Astrocyte of the cerebellum (primary cell): ENCODE measurements around the gene TRPV5.

Experiments
- DNase-seq: peaks from one replicate; pipeline ENCODE4 v3.0.0-alpha.2; 2011; ENCODE audit warnings: low read depth
- H3K4me3 ChIP-seq: 2 replicates; pipeline ENCODE4 v1.5.1; 2011; ENCODE audit warnings: mild to moderate bottlenecking, low read depth, low read length, moderate library complexity
- in situ Hi-C: cut with HindIII; loops from 2 replicates; pipeline ENCODE4 v1.10.0; 2017; ENCODE audit warnings: low sequenced_read_pairs
- TF ChIP-seq, protein P1 (sequence below): IDR thresholded peaks from 2 replicates; pipeline ENCODE4 v1.5.1; 2012; ENCODE audit warnings: low read length, low read depth, moderate library complexity, mild to moderate bottlenecking; ENCODE audit errors: missing control alignments

The TRPV5 gene

DNA sequence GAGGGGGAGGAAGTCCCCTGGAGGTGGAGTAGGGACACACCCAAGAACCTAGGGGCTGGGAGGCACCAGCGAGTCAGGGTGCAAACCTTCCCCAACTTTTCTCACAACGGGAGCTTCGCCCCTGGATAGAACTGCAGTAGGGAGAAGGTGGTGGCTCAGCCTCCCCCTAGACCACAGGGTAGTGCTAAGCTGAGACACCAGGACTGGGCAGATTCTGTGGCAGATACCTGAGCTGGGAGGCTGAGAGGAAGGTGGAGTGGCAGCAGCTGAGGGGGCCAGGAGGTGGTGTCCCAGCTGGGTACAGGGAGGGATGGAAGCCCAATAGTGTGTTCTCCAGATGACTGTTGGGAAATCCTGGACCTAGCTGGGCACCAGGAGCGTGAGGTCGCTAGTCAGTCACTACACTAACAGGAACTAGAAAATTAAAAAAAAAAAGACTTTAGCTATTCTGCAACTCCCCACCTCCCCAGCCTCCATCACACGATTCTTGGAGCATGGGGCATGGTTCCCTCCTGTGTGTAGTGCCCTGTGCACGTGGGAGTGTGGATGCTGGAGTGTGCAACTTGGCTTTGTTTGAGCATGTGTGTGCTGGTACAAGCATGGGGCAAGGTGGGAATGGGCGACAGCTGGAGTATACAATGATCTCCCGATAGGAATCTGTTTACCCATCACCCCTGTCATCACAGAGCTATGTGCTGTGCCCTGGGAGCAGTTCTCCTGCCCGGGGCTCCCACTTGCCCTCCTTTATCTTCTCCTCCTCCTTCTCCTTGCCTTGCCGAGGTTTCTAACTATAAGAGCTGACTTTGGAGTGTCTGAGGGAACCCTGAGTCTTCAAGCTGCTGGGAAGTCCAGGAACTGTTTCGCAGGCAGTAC, 39.2 kb downstream of the TRPV5 start:
- H3K4me3 ChIP-seq = no peak overlapping the region
- TF ChIP-seq, protein P1, sequence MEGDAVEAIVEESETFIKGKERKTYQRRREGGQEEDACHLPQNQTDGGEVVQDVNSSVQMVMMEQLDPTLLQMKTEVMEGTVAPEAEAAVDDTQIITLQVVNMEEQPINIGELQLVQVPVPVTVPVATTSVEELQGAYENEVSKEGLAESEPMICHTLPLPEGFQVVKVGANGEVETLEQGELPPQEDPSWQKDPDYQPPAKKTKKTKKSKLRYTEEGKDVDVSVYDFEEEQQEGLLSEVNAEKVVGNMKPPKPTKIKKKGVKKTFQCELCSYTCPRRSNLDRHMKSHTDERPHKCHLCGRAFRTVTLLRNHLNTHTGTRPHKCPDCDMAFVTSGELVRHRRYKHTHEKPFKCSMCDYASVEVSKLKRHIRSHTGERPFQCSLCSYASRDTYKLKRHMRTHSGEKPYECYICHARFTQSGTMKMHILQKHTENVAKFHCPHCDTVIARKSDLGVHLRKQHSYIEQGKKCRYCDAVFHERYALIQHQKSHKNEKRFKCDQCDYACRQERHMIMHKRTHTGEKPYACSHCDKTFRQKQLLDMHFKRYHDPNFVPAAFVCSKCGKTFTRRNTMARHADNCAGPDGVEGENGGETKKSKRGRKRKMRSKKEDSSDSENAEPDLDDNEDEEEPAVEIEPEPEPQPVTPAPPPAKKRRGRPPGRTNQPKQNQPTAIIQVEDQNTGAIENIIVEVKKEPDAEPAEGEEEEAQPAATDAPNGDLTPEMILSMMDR = no peak
- in situ Hi-C loops = no loop called here
- DNase-seq = no peak

DNA sequence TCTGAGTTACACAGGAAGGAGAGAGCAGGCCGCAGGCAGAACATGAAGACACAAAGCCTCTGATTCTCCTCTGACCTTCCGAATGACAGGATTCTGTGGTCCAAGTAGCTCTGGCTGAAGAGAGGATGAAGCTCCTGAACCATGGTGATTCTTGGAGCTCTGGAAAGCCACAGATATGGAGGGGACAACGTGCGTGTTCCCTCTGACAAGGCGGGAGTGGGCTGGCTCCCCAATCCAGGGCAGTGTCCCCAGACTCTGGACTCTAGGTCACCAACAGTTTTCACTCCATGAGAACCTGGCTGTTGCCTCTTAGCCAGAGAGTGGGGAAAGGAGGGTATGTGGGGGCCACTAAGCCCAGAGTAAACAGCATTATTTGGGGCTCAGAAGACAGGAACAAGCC, 40.6 kb downstream of the TRPV5 start:
- no peak overlapping the region for H3K4me3 ChIP-seq
- in situ Hi-C loops = no loop called here
- TF ChIP-seq, protein P1 = no peak
- no peak for DNase-seq

DNA sequence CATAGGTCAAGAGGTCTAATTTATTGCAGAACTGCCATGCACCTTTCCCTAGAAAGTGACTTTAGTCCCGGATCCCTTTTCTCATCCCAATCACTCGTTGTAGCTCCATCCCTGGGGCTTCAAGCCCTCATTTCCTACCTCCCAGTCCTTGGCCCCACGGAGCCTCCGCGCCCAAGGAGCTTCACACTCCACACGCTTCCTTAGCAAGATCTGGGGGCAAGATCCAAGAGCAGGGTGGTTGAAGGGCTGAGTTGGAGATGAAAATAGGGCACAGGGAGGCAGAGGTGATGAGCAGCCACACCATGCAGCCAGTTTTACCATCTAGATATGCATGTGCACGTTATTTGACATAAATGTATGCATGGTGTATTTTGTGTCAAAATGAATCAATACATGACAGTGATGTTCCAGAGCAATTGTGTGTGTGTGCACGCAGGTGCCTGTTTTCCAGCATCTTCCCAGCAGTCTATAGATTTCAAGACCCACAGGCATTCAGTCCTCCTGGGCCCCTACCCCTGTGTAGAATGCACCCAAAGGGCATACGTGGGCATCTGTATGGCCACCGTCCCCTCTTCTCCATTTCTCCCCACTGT, 42.0 kb downstream of the TRPV5 start:
- no peak overlapping the region for H3K4me3 ChIP-seq
- DNase-seq = no peak
- TF ChIP-seq, protein P1 = no peak
- in situ Hi-C loops = no loop called here

DNA sequence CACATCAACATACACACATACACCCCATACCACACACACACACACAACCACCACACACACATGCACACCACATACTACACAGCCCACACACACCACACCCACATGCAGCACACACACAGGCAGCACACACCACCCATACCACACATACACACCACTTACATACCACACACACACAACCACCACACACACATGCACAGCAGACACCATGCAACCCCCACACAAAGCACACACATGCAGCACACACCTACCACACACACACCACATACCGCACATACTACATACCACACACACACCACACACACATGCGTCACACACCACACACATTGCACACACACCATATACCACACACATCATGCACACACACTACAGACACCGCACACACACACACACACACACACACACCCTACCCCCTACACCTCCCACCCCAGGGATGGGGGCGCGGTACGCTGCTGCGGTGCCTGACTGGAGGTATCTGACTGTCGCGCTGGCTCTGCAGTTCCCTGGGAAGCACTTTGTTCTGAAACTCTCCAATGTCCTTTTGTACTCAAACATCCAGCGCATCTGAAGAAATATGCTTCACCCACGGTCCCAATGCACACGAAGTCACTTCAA, 42.6 kb downstream of the TRPV5 start:
- TF ChIP-seq, protein P1 = no peak
- in situ Hi-C loops = no loop called here
- H3K4me3 ChIP-seq = no peak overlapping the region
- DNase-seq = no peak

DNA sequence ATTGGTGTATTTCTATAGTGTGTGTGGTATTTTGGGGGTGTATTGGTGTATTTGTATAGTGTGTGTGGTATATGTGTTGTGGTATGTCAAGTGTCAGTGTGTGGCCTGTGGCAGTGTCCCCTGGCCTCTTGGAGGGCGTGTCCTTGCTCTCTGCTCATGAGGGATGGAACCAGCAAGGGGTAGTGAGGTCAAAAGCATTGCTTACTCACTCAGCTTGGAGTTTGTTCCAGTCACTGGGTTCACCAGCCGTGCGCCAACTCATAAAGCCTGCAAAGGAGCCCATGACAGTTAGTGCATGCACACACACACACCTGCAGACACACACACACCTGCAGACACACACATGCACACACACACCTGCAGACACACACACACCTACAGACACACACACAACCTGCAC, 43.7 kb downstream of the TRPV5 start:
- DNase-seq = no peak
- H3K4me3 ChIP-seq = no peak overlapping the region
- TF ChIP-seq, protein P1 = no peak
- in situ Hi-C loops = no loop called here

DNA sequence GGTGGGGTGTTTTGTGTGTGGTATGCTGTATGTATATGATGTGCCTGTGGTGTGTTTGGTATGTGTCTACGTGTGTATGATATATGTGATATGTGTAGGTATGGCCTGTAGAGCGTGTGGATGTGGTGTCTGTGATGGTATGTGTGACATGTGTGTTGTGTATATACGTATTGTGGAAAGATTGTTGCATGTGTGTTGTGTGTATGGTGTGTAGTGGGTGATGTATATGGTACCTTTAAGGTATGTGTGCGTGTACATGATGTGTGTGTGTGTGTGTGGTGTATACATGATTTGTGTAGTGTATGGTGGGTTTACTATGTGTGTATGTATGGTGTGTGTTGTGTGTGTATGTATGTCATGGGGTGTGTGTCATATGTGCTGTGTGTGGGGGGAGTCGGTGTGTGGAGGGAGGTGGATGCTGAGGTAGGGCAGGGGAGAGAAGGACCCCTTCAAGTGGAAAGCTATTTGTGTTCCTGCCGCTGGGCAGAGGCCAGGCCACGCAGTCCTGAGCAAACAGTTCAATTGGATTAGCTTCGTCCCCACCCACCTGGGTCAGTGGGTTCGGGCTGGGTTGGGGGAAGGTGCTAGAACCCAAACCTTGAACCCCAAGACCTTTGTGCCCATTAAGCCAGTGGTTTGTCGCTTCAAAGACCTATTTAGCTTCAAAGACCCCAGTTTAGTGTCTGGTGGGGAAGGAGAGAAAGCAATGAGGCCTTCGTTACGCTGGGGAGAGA, 46.1 kb downstream of the TRPV5 start:
- in situ Hi-C loops = no loop called here
- no peak for DNase-seq
- TF ChIP-seq, protein P1 = no peak

More for the DNA sequence above, 46.1 kb downstream of the TRPV5 start:
- H3K4me3 ChIP-seq = no peak overlapping the region
